Fibroblast of mammary gland (primary cell): Measurements from ENCODE around the gene ZNF438.

Experiments
- DNase-seq: peaks from one replicate; pipeline ENCODE4 v3.0.0-alpha.2; 2010; ENCODE audit warnings: low read depth
- H3K4me3 ChIP-seq: 2 replicates; pipeline ENCODE4 v1.5.1; 2011; ENCODE audit warnings: low read depth, mild to moderate bottlenecking, low read length, moderate library complexity; ENCODE audit not compliant: control insufficient read depth
- TF ChIP-seq, protein P1 (sequence below): conservative IDR thresholded peaks from 2 replicates; pipeline ENCODE4 v1.5.1; 2011; ENCODE audit warnings: low read depth, low read length, inconsistent platforms; ENCODE audit not compliant: control insufficient read depth, insufficient read depth

The ZNF438 gene

GRCh38 chr10:30974773-30975415, 56.8 kb downstream of the ZNF438 start:
- no peak overlapping the region for H3K4me3 ChIP-seq
- TF ChIP-seq, protein P1, sequence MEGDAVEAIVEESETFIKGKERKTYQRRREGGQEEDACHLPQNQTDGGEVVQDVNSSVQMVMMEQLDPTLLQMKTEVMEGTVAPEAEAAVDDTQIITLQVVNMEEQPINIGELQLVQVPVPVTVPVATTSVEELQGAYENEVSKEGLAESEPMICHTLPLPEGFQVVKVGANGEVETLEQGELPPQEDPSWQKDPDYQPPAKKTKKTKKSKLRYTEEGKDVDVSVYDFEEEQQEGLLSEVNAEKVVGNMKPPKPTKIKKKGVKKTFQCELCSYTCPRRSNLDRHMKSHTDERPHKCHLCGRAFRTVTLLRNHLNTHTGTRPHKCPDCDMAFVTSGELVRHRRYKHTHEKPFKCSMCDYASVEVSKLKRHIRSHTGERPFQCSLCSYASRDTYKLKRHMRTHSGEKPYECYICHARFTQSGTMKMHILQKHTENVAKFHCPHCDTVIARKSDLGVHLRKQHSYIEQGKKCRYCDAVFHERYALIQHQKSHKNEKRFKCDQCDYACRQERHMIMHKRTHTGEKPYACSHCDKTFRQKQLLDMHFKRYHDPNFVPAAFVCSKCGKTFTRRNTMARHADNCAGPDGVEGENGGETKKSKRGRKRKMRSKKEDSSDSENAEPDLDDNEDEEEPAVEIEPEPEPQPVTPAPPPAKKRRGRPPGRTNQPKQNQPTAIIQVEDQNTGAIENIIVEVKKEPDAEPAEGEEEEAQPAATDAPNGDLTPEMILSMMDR: no peak
- peak; percentile 25 for DNase-seq

DNA sequence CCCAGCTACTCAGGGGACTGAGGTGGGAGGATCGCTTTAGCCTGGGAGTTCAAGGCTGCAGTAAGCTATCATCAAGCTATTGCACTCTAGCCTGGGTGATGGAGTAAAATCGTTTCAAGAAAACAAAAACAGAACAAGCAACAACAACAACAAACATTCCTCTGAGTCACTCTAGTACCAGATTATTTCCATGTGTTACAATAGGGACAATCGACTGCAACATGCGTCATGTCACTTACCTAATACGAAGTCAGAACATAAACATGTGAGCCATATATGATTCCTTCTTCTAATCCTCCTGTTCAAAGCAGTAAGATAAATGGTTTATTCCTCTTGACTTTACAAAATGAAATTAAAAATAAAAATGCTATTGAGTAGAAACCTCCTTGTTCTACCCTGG, 57.3 kb downstream of the ZNF438 start:
- TF ChIP-seq, protein P1: no peak
- no peak overlapping the region for H3K4me3 ChIP-seq
- peak; percentile 56 for DNase-seq

DNA sequence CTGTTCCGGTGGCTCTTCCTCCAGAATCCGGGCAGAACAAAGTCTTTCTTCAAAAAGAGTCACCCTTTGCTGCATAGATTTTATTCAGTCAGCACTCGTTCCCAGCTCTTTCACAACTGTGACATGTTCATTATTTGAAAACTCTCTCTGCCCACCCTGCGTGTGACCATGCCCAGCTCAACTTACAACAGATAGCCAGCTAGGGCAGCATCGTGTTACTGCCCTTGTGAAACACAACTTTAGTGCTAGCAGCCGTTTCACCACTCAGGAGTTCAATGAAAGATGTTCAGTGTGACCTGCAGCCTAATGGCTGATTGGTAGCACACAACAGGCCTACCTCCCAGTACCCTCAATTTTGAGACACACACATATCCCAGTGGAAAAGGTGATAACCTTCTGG, 57.9 kb downstream of the ZNF438 start:
- TF ChIP-seq, protein P1: no peak
- no peak for DNase-seq
- H3K4me3 ChIP-seq: no peak overlapping the region

- peak; percentile 56 for DNase-seq
- H3K4me3 ChIP-seq: no peak overlapping the region
- TF ChIP-seq, protein P1: no peak
Observed at GRCh38 chr10:30970760-30971460, 60.8 kb downstream of the ZNF438 start.

- H3K4me3 ChIP-seq: no peak overlapping the region
- no peak for DNase-seq
- TF ChIP-seq, protein P1: no peak
Observed at GRCh38 chr10:30968711-30969110, 63.0 kb downstream of the ZNF438 start.

- DNase-seq: no peak
- H3K4me3 ChIP-seq: no peak overlapping the region
- TF ChIP-seq, protein P1: no peak
Observed at GRCh38 chr10:30967650-30968410, 63.8 kb downstream of the ZNF438 start.
